22Rv1 (cell line): ENCODE data around the gene RAB11FIP3.

Experiments
- CTCF ChIP-seq: fragments of 450-650 bp; IDR thresholded peaks from 2 replicates; pipeline ENCODE4 v1.5.1; 2017; ENCODE audit warnings: mild to moderate bottlenecking
- ZFX ChIP-seq: fragments of 450-650 bp; IDR thresholded peaks from 2 replicates; pipeline ENCODE4 v1.6.1; 2017; ENCODE audit warnings: antibody characterized with exemption, borderline replicate concordance

- TF ChIP-seq CTCF (no peak), ZFX (no peak)
Observed at GRCh38 chr16:430904-431303, 5.5 kb downstream of the RAB11FIP3 start.
